Stimulated activated CD8-positive, alpha-beta memory T cell treated with anti-CD3 and anti-CD28 coated beads, Interleukin-15, amount 100 ng/mL, for 24 hours (primary cell): ENCODE data around the gene AP5Z1.

ENCODE experiments used
- DNase-seq: peaks from one replicate; pipeline ENCODE4 v3.0.0-alpha.2; 2020; ENCODE audit warnings: low read depth

Gene AP5Z1

DNA sequence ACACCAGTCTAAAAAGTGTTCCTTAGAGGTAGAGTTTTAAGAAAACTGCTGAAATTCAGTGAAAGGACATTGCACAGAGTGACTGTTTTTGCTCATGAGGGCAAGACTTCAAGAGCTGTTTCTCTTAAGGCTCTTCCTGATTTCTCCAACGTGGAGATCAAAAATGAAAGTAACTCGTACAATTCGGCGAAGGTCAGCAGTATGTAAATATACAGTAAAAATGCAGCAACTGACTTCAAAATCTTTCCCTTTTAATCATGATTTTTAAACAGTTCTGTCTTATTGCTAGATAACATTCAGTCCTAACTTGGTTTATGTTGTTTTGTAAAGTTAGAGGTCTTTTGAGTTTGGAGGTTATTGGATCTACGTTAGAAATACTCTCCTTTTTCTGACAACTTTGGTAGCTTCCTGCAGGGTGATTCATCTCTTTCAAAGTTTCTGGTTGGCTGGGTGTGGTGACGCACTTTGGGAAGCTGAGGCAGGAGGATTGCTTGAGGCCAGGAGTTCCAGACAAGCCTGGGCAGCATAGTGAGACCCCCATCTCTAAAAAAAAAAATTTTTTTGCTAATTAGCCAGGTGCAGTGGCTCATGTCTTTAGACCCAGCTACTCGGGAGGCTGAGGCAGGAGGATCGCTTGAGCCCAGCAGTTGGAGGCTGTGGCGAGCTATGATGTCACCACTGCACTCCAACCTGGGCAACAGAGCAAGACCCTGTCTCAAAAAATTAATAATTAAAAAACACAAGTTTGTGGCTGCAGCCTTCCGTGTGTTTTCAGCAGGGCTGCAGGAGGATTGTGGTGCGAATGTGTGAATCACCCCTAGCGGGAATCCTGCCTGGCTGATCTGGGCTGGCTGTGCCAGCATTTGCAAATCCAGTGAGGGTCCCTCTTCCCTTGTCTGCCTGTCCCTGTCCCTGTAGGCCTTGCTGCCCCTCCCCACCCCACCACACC, 29.2 kb upstream of the AP5Z1 start:
- no peak for DNase-seq

DNA sequence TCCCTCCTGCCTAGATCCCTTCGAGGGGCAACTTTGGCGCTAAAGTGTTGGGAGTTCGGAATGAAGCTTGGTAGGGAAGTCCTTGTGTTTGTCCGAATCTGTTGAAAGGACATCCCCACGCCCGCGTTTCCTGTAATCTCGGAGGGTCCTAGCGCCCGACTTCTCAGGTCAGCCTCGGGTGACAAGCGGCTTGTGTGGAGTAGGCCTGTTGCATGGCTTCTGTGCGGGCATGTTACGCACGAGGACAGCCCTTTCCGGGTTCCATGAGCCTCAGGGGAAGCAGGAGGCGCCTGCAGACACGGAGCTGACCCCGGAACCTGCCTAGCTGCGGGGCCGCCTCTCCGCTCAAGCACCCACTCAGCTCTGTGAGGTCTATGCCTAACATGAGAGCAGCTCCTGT, 28.4 kb upstream of the AP5Z1 start:
- no peak for DNase-seq

DNA sequence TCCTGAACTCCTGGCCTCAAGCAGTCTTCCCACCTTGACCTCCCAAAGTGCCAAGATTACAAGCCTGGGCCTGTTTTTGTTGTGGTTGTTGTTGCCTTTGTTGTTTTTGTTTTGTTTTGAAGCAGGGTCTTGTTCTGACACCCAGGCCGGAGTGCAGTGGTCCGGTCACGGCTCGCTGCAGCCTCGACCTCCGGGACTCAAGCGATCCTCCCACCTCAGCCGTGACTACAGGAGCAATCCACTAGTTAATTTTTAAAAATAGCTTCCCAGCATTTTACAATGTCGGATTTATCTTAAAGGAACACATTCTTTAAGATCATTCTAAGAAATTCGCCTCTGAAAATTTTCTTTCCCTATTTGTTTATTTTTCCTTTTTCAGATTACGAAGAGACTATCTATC, 27.7 kb upstream of the AP5Z1 start:
- DNase-seq, result no peak

DNA sequence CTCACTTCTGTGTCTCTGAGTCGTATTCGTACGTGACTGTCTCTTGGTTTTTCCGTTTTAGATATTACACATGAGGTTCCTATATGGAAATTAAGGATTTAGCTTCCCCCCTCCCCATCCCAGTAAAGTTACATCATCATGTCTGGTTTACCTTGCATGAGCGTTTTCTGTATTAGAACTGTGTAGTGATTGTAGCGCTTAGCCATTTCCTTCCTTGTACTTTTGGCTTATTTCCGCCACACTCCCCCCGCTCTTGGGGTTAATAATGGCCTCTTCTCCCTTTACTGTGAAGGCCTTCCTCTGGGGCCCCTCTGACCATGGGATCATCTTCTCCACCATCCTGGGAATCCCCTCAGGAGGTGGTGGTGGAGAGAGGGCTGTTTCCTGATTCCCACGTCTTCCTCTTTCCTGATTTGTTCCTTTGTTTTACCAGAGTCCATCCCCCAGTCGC, 27.2 kb upstream of the AP5Z1 start:
- DNase-seq, result no peak

DNA sequence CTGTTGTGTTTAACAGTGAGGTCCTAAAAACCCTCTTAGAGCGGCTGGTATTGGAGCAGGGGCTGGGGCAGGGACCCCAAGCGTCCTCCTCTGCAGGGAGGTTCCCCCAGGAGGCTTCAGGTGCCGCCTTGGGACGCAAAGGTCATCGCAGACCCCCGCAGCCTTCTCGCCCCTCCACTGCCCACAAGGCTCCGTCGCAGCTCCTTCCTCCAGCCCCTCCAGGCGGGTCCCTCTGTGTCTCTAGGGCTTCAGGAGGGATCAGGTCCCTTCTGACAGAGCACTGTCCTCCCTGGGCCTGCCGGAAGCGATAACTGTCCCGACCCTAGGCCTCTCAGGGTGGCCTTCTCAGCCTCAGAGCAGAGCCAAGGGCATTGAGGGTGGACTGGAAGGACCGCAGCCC, 26.1 kb upstream of the AP5Z1 start:
- no peak for DNase-seq

DNA sequence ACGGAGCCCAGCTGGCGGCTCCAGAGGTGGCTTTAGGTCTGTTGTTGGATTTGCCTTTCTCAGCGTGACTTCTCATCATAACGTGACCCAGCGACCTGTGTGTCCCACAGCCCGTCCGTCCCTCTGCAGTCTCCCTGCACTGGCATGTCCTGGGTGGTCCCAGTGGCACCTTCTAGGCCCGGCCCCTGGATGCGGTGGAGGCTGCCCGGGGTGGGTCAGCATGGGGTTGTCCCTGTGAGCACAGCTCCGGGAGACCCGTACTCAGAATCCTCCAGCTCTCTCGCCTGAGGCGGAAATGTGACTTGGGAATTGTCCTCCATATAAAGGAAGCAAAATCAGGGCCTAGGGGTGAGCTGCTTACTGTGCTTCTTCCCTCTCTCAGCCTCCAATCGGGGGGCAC, 25.6 kb upstream of the AP5Z1 start:
- DNase-seq, result no peak

DNA sequence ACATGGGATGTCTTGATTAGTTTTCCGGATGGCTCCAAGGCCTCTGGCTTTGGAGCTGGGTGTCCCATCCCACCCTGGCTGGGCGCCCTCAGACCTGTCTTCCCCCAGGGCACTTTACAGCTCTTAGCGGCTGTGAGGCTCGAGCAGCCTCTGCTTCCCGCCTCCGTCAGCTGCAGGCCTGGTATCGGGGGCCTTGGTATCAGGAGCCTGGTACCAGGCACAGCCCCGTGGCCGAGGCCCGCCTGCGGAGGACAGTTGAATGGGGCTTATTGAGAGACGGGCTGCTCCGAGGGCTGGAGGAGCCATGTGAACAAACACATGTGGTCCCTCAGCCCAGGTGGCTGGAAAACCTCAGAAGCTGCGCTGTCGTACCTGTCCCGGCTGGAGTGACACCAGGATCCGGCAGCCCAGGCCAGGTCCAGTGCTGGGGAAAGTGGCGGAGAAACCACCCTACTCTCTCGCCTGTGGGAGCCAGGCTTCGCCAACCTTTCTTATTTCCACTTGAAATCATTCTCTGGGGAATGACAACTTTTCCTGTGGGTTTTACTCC, 23.9 kb upstream of the AP5Z1 start:
- DNase-seq, result no peak

DNA sequence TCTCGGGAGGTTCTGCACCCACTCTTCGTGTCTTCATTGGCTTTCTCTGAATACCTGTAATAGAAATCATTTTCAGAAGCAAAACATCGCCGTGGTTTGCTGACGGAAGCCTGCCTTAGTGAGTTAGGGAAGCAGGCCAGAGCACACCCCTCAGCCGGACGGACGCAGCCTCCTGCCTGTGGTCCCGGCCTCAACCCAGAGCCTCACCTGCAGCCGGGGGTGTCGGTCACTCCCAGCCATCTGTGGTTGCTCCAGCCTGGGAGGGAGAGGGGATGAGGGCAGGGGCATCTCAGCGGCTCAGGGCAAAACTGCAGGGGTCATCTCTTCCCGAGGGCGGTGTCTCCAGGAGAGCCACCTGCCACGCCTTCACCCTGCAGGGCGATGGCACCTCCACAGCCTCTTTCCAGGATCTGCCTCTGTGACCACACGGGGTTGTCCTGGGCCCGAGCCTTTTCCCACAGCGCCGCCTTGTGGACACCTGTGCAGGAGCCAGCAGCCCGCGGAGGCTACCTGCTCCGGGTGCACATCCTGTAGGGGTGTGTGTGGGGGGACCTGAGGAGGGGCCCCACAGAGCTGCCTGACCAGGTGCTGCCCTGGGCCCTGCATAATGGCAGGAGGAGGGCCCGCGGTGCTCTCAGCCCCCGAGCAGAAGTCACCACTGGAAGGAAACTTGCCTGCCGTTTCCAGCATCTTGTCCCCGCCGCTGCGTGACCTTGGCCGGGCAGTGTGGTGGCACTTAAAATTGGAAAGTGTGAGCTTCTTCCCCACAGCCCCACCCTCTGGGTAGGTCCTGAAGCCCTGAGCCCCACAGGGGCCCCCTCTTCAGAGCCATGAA, 21.6 kb upstream of the AP5Z1 start:
- DNase-seq, result peak; percentile 83

DNA sequence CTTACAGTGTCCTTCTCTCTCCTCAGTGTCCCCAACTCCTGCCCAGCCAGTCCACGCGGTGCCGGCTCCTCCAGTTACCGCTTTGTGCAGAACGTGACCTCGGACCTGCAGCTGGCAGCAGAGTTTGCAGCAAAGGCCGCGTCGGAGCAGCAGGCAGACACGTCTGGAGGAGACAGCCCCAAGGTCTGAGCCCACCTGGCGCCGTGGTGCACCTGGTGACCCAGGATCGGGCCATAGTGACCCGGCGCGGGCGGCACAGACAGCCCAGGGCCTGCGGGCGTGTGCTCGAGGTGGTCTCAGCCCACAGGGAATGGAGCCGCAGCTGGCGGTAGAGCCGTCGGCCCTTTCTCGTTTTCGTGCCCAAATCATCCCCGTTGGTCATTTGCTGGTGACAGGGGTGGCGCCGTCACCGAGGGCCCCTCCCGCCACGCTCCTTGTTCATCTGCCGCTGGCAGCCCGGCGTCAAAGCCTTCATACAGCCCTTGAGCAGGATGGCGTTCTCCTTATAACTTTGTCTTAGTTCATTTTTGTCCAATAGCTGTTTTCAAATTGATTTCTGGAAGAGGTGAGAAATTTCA, 20.9 kb upstream of the AP5Z1 start:
- no peak for DNase-seq

DNA sequence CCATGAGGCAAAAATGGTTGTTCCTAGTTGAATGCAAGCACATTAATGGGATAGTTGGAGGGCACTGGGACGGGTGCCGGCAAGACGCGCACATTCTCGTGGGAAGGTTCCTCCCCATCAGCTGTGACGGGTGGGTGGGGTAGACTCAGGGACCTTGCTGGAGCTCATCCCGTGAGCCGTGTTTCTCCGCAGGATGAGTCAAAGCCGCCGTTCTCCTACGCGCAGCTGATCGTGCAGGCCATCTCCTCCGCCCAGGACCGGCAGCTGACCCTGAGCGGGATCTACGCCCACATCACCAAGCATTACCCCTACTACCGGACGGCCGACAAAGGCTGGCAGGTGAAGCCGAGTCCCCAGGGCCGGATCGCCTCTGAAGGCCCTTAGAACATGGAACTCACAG, 20.4 kb upstream of the AP5Z1 start:
- no peak for DNase-seq

DNA sequence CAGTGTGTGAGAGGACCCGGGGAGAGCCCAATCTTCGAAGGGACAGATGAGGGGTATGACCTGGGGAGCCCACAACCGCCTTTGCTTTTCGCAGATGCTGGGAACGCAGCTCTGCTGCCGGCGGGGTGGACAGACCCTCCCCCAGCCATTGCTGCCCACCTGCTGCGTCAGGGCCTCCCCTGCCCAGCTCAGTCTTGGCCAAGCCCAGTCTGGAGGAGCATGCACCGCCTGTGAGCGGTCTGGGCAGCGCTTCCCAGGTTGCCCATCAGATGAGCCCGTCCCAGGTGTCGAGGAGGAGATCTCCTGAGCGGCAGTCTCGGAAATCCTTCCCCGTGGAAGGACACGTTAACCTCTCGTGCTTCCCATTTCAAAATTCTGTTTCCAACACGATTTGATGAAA, 17.3 kb upstream of the AP5Z1 start:
- no peak for DNase-seq

DNA sequence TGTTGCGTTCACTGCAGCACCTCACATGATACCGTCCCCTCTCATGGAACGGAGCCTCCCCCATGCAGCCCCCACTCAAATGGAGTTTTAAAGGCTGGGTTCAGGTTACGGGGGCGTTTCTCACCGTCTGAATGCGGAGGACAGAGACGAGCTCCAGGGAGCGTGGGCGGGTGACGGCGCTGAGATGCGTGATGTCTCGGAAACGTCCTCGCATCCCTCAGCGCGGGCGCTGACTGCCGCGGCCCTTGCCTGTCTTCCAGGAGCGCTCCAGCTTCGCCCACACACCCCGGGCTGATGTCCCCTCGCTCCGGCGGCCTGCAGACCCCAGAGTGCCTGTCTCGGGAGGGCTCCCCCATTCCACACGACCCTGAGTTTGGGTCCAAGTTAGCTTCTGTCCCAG, 16.6 kb upstream of the AP5Z1 start:
- no peak for DNase-seq

DNA sequence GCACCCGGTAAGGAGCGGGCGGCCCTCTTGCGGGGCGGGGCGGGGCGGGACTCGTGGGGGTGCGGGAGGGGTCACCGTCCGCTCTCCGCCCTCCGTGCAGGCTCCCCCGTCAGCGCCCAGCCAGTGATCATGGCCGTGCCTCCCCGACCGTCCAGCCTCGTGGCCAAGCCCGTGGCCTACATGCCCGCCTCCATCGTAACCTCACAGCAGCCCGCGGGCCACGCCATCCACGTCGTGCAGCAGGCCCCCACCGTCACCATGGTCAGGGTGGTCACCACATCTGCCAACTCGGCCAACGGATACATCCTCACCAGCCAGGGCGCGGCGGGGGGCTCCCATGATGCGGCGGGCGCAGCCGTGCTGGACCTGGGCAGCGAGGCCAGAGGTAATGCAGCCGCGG, 16.2 kb upstream of the AP5Z1 start:
- no peak for DNase-seq

DNA sequence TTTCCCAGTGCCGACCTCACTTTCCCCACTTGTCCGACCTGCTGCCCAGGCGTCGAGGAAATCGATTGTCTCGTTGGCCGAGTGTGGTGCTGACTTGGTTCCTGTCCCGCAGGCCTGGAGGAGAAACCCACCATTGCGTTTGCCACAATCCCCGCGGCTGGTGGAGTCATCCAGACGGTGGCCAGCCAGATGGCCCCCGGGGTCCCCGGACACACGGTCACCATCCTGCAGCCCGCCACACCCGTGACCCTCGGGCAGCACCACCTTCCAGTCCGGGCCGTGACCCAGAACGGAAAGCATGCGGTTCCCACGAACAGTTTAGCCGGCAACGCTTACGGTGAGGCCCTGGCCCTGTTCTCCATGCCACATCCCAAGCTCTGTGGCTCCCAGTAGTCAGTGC, 14.5 kb upstream of the AP5Z1 start:
- no peak for DNase-seq

DNA sequence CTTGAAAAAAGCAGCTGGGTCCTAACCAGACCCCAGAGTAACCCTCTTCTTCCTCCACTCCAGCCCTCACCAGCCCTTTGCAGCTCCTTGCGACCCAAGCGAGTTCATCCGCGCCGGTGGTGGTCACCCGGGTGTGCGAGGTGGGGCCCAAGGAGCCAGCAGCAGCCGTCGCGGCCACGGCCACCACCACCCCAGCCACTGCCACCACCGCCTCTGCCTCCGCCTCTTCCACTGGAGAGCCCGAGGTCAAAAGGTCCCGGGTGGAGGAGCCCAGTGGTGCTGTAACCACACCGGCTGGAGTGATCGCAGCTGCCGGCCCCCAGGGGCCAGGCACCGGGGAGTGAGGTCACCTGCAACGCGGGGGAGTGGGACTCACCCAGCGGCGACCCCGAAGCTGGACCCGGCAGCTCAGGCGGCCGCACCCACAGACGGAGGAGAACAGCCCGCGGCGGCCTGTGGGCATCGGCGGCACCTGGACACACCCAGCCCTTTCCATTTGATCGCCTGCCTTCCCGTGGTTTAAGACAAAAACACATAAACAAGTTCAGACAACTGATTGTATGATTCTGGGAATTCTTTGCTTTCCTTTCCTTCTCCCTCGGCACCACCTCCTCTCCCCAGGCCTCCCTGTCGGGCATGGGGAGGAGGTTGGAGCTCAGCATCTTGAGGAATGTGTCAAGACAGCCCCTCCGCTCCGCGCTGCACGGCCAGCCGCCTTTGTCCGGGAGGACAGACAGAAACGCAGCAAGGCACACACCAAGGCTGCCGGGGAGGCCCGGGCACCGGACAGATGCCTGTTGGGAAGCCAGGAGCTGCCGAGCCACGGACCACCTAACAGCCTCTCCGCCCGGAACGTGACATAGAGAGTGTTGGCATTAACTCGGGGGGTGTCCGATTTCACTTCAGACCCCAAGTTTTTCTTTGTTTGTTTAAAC, 13.0 kb upstream of the AP5Z1 start:
- no peak for DNase-seq

DNA sequence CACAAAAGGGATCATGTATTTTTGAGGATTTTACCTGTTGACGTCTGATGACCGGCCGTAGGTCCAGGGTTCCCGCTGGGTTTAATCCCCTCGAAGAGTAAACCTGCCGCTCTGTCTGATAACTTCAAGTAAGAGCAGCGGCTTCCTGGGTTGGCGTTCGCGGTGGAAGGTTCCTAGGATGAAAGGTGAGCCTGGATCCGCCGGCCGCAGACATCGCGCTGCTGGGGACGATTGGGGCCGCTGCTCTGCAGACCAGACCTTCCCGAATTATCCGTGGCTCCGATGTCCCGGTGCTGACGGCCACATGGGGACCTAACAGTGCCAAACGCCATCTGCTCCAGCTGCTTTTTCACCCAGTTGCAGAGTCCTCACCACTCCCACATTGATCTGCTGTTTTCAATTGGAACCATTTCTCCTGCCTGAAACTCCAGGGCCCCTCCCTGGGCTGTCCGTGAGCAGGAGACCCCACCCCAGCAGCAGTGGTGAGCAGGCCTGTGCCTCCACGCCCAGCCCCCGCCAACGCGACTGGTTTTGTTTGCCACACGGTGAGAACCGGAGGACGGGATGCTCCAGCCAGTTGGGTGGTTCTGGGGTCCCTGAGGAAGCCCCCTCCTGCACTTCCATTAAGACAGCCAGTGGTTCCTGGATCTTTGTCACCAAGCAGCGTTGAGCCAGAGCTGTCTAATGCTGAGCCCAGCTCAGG, 12.2 kb upstream of the AP5Z1 start:
- DNase-seq, result no peak

DNA sequence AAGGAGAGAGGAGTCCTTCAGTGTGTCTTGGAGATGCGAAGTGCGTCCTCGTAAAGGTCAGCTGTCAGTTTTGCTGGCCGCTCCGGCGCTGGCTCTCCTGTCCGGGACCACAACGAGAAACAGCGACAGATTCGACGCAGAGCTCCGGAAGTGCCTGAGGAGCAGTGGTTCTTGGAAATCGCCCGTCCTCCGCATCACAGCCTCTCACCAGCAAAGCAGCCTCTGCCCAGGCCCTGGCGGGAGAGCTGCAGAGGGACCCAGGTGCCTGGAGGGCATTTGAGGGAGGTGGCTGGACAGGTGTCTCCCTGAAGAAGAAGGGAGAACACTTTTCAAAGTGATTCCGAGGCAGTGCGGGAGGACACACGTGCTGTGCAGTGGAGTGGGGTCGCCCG, 11.6 kb upstream of the AP5Z1 start:
- DNase-seq, result no peak

DNA sequence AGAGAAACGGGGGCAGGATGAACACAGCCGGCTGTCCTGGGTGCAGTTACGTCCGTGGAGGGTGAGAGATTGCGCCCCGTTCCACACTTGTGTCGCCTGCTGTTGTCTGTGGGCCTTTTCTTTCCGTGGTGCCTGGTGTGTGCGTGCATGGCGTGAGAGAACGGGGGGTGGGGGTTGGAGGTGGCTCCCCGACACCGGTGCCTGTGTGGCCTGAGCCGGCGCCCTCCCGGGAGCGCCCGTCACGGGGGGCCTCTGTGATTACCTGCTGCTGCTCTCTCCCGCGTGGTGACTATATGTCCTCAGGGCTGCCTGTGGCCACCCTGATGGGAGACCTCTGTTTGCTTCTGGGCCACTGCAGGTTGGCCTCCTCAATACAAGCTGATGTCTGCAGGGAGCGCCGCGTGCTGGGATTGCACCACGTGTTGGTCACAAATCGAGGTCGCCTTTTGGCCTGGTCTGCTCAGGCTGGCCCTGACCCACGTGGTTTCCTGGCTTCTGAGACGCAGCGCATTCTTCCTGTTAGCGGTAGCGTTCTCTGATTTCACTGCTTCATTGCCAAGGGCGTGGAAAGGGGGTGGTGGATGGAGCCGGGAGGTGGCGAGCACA, 10.9 kb upstream of the AP5Z1 start:
- DNase-seq, result no peak

DNA sequence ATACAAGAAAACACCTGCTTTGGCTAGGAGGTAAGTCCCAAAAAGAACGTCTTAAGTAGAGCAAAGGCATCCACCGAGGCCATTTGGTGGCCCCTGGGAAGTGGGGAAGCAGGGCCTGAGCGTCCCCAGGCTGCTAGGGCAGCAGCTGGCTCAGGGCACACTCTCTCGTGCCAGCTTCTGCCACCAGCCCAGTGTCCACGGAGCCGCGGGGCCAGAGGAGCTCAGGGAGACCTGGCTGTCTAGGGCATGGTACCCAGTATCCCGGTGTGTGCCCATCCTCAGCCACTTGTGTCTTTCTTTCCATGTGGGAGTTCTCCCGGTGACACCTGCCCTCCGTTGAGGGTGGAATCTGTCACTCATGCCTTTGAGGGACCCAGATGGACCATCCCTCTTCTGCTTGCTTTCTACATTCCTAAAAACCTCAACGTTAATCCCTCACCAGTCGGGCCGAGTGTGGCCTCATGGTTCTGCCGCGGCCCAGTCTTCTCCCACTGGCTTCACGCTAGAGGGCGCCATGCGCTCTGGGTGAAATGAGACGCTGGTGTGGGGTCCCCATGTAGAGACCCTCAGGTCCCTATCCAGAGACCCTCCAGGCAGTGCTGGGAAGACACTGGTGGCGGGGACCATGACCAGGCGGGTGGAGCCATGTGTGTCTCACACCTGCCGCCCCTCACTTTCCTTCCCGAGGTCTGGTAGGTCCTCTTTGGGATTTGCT, 9.5 kb upstream of the AP5Z1 start:
- DNase-seq, result no peak
